Activated naive CD4-positive, alpha-beta T cell treated with anti-CD3 and anti-CD28 coated beads, Interleukin-2, amount 50 U/mL, for 72 hours (primary cell): ENCODE results near the gene DPYSL3. TPM values are rescaled to one million over a fixed set of nuclear protein-coding genes. Genes with fewer than 3 reads are reported as not detected.
"Not testable (repeated sequence)": the region's sequence is repeated elsewhere in the genome, so short reads cannot be mapped to it uniquely, and the experiment has no call there.

Experiments used
- ATAC-seq, 2 donors: fragments of 150-1000 bp; cut with Tn5 transposase; 2 replicates each; pipeline ENCODE4 v1.10.0; 2021; ENCODE audit warnings: mild to moderate bottlenecking in 2 of 2, moderate library complexity in 2 of 2
- DNase-seq, 2 donors: peaks; one replicate each; pipeline ENCODE4 v3.0.0; 2021 to 2022; ENCODE audit warnings: low spot score in 2 of 2
- H3K27ac Mint-ChIP-seq, 2 donors: one replicate each; pipeline ENCODE4 v1.8.0; 2022; ENCODE audit warnings: mild to moderate bottlenecking in 2 of 2, mixed read lengths in 2 of 2
- H3K36me3 Mint-ChIP-seq, 2 donors: one replicate each; pipeline ENCODE4 v1.8.0; 2022; ENCODE audit warnings: mixed read lengths in 2 of 2
- H3K9me3 Mint-ChIP-seq, 2 donors: one replicate each; pipeline ENCODE4 v1.8.0; 2022; ENCODE audit warnings: mixed read lengths in 2 of 2
- total RNA-seq, 2 donors: library from RNA; stranded (reverse); gene quantifications; one replicate each; pipeline ENCODE4 v1.2.3, GENCODE V29; 2022

DPYSL3 gene
- total RNA-seq = under 1 TPM in 1 of 2 donors, not detected in 1; 0.54 TPM

DNA sequence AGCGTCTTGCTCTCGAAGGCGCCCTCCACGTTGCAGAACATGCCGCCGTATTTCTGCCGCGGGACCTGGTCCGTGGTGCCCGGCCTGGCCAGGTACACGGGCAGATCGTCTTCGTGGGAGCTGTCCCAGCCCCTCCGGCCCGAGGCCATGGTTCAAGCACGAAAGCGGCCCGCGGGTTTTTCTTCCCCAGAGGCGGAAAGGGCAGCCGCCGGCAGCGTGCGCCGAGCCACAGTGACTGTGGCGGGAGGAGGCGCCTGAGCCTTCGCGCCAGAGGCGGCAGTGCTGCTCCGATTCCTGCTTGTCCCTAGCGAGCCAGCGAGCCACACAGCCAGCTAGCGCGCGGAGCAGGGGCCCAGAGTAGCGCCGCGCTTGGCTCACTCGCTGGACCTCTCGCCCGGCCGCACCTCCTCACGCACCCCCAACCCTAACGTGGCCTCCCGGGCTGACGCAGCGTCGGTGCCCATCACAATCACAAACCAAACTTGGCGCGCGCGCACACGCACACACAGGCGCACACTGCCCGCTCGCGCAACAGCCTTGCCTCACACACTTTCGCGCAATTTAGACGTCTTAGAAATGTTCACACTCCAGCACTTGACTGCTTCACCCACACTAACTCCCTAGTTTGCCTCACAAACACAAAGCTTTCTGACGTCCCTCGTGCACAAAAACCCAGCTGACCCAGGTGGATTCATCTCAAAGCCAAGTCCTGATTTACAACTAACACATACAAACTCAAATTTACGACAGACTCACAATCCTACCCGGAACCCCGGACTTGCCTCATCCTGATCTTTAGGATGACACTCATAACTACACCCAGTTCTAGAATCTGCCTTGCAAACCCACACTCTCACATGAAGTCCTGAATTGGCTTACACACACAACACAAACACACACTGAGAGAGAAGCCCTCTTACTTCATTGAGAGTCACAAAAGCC, at the start of gene DPYSL3:
Gene DPYSL3 (minus strand): TSS at position 359 of the 942 bp plus-strand sequence. CDS start 210 bp downstream, at position 149.
- DNase-seq (peak in 1 of 2 donors; percentile 2), ATAC-seq (peak in 1 of 2 donors; percentile 54)
- H3K36me3 Mint-ChIP-seq = peaks cover 7 to 19% of the 10 kb centered on the region in 2 donors
- H3K27ac Mint-ChIP-seq = no peak within 1 kb of the TSS
- H3K9me3 Mint-ChIP-seq = peaks cover 0 to 4% of the 10 kb centered on the region in 2 donors

DNA sequence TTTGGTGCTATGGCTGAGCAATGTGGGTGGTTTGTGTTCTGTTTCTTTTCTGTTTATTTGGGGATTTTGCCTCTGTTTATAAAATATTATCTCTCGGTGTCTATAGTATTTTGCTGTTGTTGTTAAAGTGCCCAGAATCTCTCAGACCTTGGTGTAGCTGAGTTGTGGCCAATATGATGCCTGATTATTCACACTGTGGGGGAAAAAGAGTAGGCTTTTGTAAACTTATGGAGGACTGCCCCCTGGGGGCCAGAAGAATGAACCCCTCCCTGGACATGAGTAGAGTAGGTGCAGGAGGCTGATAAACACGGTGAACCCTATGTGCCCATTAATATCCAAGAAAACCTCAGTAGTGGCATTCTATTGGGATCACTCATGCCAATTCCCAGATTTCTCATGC, 49.0 kb upstream of the DPYSL3 start:
- ATAC-seq = no peak
- Mint-ChIP-seq H3K9me3 (no peaks in the 10 kb centered on the region), H3K27ac (no peak overlapping the region), H3K36me3 (no peaks in the 10 kb centered on the region)
- DNase-seq = no peak

GRCh38 chr5:147557876-147558745, 48.2 kb upstream of the DPYSL3 start:
- no peak for ATAC-seq
- H3K27ac Mint-ChIP-seq = no peak overlapping the region
- H3K36me3 Mint-ChIP-seq = no peaks in the 10 kb centered on the region
- no peaks in the 10 kb centered on the region for H3K9me3 Mint-ChIP-seq
- no peak for DNase-seq

- Mint-ChIP-seq H3K9me3 (no peaks in the 10 kb centered on the region), H3K36me3 (no peaks in the 10 kb centered on the region), H3K27ac (no peak overlapping the region)
- DNase-seq = no peak
- no peak for ATAC-seq
Observed at GRCh38 chr5:147555176-147555575, 45.3 kb upstream of the DPYSL3 start.

- Mint-ChIP-seq H3K9me3 (peaks cover 3 to 6% of the 10 kb centered on the region in 2 donors), H3K27ac (no peak overlapping the region), H3K36me3 (no peaks in the 10 kb centered on the region)
- DNase-seq (no peak), ATAC-seq (no peak)
Observed at GRCh38 chr5:147554261-147554817, 44.5 kb upstream of the DPYSL3 start.

GRCh38 chr5:147553817-147554216, 43.9 kb upstream of the DPYSL3 start:
- not testable (repeated sequence) for DNase-seq, H3K36me3 Mint-ChIP-seq, H3K9me3 Mint-ChIP-seq, ATAC-seq, H3K27ac Mint-ChIP-seq

- no peaks in the 10 kb centered on the region for H3K36me3 Mint-ChIP-seq
- H3K9me3 Mint-ChIP-seq = peaks cover 8 to 10% of the 10 kb centered on the region in 2 donors
- no peak overlapping the region for H3K27ac Mint-ChIP-seq
- DNase-seq (no peak), ATAC-seq (no peak)
Observed at GRCh38 chr5:147552897-147553296, 43.0 kb upstream of the DPYSL3 start.

DNA sequence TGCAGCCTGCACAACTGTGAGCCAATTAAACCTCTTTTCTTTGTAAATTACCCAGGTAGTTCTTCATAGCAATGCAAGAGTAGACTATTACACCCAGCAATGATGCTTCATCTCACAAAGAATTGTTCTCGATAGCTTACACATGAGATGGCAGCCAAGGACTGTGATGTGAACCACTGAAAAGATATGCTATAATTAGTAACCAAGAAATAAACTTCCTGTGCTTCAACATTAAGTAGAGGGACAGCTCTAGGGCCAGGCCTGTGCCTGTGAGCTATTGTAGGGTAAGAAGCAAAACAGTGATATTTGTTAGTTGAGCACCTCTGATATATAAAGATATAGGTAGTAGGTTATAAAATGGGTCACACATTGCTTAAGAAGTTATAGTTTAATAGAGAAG, 41.8 kb upstream of the DPYSL3 start:
- H3K9me3 Mint-ChIP-seq = peaks cover 8 to 10% of the 10 kb centered on the region in 2 donors
- no peak for ATAC-seq

DNA sequence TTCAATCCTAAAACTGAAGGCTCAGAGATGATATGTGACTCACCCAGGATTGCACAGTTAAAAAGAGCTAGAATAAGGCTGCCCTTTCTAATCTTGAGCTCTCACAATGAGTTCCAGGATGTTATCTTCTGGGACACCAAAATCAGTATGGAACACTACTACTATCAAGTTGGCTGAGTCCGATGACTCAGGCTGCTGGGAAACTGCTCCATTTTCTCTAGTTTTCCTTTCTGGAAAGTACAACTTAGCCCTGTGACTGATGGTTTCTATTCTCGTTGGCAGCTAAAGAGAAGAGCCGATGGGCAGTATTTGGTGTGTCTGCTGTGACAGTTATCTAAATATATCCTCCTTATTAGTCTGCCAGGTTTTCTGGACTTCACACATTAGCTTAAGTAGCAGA, 37.9 kb upstream of the DPYSL3 start:
- DNase-seq = no peak
- ATAC-seq = no peak

More for the DNA sequence above, 41.8 kb upstream of the DPYSL3 start:
- Mint-ChIP-seq H3K27ac (no peak overlapping the region), H3K36me3 (no peaks in the 10 kb centered on the region)
- no peak for DNase-seq

GRCh38 chr5:147544556-147544955, 34.7 kb upstream of the DPYSL3 start:
- no peaks in the 10 kb centered on the region for H3K36me3 Mint-ChIP-seq

More for the DNA sequence above, 37.9 kb upstream of the DPYSL3 start:
- Mint-ChIP-seq H3K9me3 (peaks cover 8 to 10% of the 10 kb centered on the region in 2 donors), H3K27ac (no peak overlapping the region), H3K36me3 (no peaks in the 10 kb centered on the region)

GRCh38 chr5:147539053-147539452, 29.2 kb upstream of the DPYSL3 start:
- DNase-seq (no peak), ATAC-seq (no peak)
- Mint-ChIP-seq H3K9me3 (peaks cover 0 to 7% of the 10 kb centered on the region in 2 donors), H3K27ac (no peak overlapping the region), H3K36me3 (no peaks in the 10 kb centered on the region)

More at GRCh38 chr5:147544556-147544955, 34.7 kb upstream of the DPYSL3 start:
- H3K27ac Mint-ChIP-seq = no peak overlapping the region
- no peak for DNase-seq
- ATAC-seq = no peak
- peaks cover 7 to 9% of the 10 kb centered on the region in 2 donors for H3K9me3 Mint-ChIP-seq

GRCh38 chr5:147538236-147538635, 28.4 kb upstream of the DPYSL3 start:
- no peak overlapping the region for H3K27ac Mint-ChIP-seq
- H3K36me3 Mint-ChIP-seq = no peaks in the 10 kb centered on the region
- peaks cover 0 to 7% of the 10 kb centered on the region in 2 donors for H3K9me3 Mint-ChIP-seq
- ATAC-seq (no peak), DNase-seq (no peak)

- DNase-seq (no peak), ATAC-seq (no peak)
- Mint-ChIP-seq H3K9me3 (peaks cover 0 to 7% of the 10 kb centered on the region in 2 donors), H3K36me3 (no peaks in the 10 kb centered on the region), H3K27ac (no peak overlapping the region)
Observed at GRCh38 chr5:147534172-147534951, 24.5 kb upstream of the DPYSL3 start.

- Mint-ChIP-seq H3K9me3 (peaks cover 3 to 5% of the 10 kb centered on the region in 2 donors), H3K27ac (no peak overlapping the region), H3K36me3 (no peaks in the 10 kb centered on the region)
- no peak for ATAC-seq
- no peak for DNase-seq
Observed at GRCh38 chr5:147532156-147532555, 22.3 kb upstream of the DPYSL3 start.

- H3K27ac Mint-ChIP-seq = no peak overlapping the region
- DNase-seq (no peak), ATAC-seq (no peak)
- H3K36me3 Mint-ChIP-seq = no peaks in the 10 kb centered on the region
- peaks cover 3 to 5% of the 10 kb centered on the region in 2 donors for H3K9me3 Mint-ChIP-seq
Observed at GRCh38 chr5:147530530-147531389, 20.9 kb upstream of the DPYSL3 start.
